ENCODE results near the gene GTF3C4.

DNA sequence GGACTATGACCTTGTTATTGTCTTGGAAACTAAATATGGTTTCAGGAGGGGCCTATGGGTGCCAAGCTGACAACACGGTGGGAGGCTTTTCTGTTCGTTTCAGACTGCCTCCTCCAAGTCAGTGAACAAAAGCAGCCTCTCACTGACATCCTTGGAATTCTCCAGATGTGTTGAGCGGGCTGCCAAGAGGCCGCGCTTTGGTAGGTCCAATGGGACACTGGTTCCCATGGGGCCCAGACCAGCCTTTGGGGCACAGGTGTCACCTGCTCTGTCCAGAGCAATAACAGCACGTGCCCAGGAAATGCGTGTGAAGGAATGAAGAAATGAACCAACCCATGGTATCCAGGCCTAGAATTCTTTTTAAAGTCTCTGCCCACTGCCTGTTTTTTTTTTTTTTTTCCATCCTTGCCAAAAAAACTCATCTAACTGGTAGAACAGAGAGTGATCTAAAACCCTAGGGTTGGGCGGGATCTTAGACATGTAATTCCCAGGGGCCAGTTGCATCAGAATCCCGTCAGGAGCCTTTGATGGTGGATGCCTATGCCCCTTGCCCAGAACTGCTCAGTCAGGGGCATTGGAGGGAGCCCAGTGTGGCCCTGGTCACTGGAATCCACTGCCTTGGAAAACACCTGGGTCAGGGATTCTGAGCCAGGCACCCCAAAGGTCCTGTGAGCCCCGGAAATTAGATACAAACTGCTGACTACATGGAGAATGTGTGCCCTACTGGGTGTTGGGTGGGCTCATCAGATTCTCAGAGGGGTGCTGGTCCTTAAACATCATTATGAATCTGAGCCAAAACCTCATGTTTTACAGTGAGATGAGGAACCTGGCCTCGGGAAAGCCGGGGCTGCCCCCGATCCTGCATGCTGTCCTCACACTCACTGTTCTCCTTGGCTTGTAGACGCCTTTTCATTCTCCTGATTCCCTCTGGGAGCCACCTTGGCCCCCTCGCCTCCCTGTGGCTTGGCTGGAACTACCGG lies 60.1 kb downstream of the GTF3C4 start:
- TF ChIP-seq, protein P1, sequence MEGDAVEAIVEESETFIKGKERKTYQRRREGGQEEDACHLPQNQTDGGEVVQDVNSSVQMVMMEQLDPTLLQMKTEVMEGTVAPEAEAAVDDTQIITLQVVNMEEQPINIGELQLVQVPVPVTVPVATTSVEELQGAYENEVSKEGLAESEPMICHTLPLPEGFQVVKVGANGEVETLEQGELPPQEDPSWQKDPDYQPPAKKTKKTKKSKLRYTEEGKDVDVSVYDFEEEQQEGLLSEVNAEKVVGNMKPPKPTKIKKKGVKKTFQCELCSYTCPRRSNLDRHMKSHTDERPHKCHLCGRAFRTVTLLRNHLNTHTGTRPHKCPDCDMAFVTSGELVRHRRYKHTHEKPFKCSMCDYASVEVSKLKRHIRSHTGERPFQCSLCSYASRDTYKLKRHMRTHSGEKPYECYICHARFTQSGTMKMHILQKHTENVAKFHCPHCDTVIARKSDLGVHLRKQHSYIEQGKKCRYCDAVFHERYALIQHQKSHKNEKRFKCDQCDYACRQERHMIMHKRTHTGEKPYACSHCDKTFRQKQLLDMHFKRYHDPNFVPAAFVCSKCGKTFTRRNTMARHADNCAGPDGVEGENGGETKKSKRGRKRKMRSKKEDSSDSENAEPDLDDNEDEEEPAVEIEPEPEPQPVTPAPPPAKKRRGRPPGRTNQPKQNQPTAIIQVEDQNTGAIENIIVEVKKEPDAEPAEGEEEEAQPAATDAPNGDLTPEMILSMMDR (conservative IDR thresholded peaks at IDR 0.05; ENCODE audit: low read depth, low read length) = no peak
- no peak for TF ChIP-seq EZH2 (IDR thresholded peaks at IDR 0.05; ENCODE audit: borderline replicate concordance, low read depth, low read length, poor library complexity, severe bottlenecking)

Data from A673 (cell line).